ENCODE measurements around the gene RSPRY1.

DNA sequence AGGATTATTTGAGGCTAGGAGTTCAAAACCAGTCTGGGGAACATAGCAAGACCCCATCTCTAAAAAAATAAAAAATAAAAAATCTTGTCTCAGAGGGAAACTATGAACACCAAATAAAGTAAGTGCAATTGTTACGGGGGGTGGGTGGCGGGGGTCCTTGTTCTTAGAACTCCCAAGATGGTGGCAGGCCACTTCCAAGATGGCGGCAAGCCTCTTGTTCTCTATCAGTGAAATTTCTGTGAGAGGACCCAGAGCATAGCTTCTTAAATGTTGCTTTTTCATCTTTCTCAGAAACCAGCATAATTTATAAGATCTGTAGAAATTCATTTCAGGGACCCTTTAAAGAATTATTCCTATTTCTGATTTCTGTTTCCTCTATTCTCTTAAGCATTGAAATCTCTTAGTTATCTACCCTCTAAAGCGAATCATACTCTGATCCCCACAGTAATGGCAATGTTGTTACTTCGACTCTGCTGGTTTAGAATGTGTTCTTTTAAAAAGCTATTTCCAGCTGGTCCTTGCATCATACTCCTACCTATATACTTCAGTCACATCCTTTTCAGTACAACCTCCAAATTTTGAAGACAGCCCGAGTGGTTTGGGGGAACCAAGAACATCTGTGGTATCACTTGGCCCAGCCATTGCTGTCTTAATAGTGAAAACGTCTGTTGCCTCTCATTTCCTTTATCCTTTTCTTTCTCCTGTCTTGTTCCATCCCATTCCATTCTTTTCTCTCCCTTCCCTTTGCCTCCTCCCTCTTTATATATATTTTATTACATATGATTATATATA, 16.2 kb downstream of the RSPRY1 start:
- TF ChIP-seq, protein P1, sequence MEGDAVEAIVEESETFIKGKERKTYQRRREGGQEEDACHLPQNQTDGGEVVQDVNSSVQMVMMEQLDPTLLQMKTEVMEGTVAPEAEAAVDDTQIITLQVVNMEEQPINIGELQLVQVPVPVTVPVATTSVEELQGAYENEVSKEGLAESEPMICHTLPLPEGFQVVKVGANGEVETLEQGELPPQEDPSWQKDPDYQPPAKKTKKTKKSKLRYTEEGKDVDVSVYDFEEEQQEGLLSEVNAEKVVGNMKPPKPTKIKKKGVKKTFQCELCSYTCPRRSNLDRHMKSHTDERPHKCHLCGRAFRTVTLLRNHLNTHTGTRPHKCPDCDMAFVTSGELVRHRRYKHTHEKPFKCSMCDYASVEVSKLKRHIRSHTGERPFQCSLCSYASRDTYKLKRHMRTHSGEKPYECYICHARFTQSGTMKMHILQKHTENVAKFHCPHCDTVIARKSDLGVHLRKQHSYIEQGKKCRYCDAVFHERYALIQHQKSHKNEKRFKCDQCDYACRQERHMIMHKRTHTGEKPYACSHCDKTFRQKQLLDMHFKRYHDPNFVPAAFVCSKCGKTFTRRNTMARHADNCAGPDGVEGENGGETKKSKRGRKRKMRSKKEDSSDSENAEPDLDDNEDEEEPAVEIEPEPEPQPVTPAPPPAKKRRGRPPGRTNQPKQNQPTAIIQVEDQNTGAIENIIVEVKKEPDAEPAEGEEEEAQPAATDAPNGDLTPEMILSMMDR (IDR thresholded peaks at IDR 0.05; ENCODE audit: low read depth, low read length, poor library complexity, severe bottlenecking), result no peak
- TF ChIP-seq EZH2phosphoT487 (IDR thresholded peaks at IDR 0.05; ENCODE audit: borderline replicate concordance, low read length), result no peak

All from DOHH2 (cell line).